Measurements from ENCODE around the gene NLRP1.

Gene NLRP1

GRCh38 chr17:5466295-5466694, 118.0 kb downstream of the NLRP1 start:
- no peak for DNase-seq

- no peak for DNase-seq
These were observed 119.4 kb downstream of the NLRP1 start for GRCh38 chr17:5464717-5465507.
